Left lobe of liver (tissue), 2 donors: ENCODE results near the gene PCGF3. TPM values are rescaled to one million over a fixed set of nuclear protein-coding genes. Genes with fewer than 3 reads are reported as not detected.
"Not testable (repeated sequence)": the region's sequence is repeated elsewhere in the genome, so short reads cannot be mapped to it uniquely, and the experiment has no call there.

Source experiments
- ATAC-seq: fragments of 200-7000 bp; cut with Tn5 transposase; one replicate; pipeline ENCODE4 v1.9.1; 2020; ENCODE audit warnings: mild to moderate bottlenecking, moderate library complexity
- DNase-seq: peaks from one replicate; pipeline ENCODE4 v3.0.0-alpha.2; 2020; ENCODE audit warnings: low spot score
- total RNA-seq: library from RNA; stranded (reverse); gene quantifications from one replicate; pipeline ENCODE4 v1.2.1, GENCODE V29; 2021
- donor health status: DM: no; HTN: no; CAD: no; lungs with moderate emphysema.
- donor health status: DM: no; HTN: yes; CAD: no.

The PCGF3 gene
- total RNA-seq, 1 donor from 2014 or later, result 16.6 TPM

DNA sequence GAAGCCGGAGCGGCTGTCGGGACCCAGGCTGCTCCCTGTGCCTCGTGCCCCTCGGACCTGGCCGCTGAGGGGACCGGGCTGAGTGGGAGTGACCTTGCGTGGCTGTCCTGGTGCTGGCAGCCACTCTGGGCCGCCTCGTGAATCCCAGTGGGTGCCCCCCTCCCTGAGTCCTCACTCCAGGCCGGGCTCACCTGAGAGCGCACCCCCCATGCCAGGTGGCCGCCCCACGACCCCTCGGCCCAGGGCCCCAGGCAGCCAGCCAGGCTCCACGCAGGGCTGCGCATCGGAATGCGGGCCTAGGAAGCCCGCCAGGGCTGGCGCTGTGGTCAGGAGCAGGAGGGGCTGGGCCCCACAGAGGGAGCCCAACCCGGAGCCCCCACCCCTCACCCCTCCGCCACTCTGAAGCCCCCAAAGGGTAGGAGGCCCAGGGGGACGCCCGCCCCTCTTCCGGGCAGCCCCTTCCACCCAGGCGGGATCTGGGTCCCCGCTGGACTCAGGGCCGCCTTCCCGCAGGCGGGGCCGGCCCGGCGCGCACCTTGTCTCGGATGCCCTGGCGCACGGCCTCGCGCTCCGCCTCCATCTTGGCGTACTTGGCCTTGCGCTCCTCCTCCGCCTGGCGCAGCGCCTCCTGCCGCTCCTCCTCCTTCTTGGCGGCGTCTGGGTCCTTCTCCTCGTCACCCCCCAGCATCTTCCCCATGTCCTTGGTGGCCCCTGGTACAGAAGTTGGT lies 86.4 kb downstream of the PCGF3 start:
- ATAC-seq (no peak), DNase-seq (no peak)

- DNase-seq (no peak), ATAC-seq (no peak)
These were observed 87.0 kb downstream of the PCGF3 start for GRCh38 chr4:792626-793092.

GRCh38 chr4:793093-793861 lies 87.6 kb downstream of the PCGF3 start:
- ATAC-seq, result no peak

DNA sequence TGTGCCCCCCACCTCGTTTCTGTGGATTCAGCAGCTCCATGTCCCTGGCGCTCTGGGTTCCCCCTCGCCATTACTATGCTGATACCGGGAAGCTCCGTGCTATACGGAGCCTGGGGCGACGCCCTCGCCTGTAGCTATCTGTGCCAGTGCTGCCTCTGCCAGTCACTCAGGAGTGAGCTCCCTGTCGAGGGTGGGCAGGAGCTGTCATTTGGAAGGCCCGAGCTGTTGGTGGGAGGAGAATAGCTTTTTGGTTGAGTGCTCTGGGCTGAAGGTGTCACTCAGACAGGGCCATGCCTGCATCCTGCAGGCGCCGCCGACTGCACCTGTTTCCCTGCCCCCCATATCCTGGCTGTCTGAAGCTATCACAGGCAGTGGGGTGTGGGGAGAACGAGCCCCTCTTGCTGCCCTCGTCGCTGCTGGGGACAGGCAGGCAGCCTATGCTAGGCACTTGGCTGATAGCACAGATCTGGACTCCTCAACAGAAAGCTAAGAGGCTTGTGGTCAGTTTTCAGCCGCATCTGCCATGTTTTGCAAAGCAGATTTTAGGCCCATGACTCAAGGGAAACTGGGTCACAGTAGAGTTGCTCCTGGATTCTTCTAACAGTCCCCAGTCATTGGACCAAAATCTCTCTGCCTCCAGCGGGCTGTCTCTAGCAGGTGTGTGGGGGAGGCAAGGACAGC lies 88.4 kb downstream of the PCGF3 start:
- ATAC-seq (no peak), DNase-seq (no peak)

More at GRCh38 chr4:793093-793861, 87.6 kb downstream of the PCGF3 start:
- no peak for DNase-seq

GRCh38 chr4:794900-795725 lies 89.5 kb downstream of the PCGF3 start:
- DNase-seq (no peak), ATAC-seq (peak; percentile 46)

GRCh38 chr4:795726-796119 lies 90.1 kb downstream of the PCGF3 start:
- no peak for ATAC-seq
- no peak for DNase-seq

- DNase-seq, result no peak
- no peak for ATAC-seq
These were observed 90.6 kb downstream of the PCGF3 start for GRCh38 chr4:796206-796605.

- DNase-seq, result peak; percentile 65
- peak; percentile 90 for ATAC-seq
These were observed 91.4 kb downstream of the PCGF3 start for GRCh38 chr4:797066-797465.

DNA sequence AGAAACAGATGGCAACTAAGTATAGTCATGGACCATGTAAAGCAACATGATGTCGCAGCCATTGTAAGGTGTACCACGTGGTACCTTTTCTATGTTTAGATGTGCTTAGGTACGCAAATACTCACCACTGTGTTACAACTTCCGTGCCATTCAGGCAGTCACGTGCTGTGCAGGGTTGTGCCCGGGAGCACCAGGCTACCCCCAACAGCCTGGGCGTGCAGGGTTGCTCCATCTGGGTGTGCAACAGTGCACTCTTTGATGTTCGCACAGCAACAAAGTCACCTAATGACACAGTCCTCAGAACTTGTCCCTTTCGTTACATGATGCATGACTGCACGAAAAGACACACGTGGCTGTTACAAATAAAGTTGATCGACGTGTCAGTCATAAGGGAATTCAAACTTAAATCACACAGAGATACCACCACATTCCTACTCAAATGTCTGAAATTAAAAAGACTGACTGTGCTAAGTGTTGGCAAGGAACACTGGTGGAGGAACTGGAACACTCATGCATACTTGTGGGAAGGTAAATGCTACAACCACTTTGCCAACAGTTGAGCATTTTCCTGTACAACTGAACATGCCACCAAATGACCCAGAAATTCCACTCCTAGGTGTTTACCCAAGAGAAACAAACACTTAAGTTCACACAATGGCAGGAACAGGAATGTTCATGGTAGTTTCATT lies 95.9 kb downstream of the PCGF3 start:
- DNase-seq (no peak), ATAC-seq (no peak)

DNA sequence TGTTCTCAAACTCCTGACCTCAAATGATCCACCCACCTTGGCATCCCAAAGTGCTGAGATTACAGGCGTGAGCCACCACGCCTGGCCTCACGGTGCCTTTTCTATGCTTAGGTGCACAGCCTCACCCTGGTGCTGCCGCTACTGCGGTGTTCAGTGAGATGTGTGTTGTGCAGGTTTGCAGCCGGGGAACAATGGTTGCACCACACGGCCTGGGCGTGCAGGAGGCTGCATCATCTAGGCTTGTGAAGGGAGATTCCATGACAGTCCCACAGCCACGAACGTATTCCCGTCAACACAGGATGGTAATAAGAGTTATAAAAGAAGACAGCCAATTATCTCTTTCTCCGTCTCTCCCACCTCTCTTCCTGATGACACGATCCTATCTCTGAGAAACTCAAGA lies 98.3 kb downstream of the PCGF3 start:
- DNase-seq (no peak), ATAC-seq (no peak)

DNA sequence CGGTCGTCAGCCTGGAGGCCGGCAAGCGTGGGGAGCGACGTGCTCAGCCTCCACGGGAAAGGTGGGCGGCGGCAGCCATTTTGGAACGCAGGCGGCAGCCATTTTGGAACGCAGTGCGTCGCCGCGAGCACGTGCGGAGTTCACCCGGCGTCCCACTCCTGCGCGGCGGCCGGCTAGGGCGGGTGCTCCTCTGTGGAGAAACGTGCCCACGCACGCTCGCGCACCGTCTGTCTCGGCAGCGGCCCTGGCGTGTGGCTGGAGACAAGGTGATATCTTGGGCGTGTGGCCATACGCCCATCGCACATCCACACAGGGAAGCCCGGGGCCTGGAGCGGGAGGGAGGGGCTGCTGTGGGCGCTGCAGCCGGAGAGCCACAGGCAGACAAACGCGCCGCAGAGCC lies 99.2 kb downstream of the PCGF3 start:
- no peak for ATAC-seq
- DNase-seq, result no peak

DNA sequence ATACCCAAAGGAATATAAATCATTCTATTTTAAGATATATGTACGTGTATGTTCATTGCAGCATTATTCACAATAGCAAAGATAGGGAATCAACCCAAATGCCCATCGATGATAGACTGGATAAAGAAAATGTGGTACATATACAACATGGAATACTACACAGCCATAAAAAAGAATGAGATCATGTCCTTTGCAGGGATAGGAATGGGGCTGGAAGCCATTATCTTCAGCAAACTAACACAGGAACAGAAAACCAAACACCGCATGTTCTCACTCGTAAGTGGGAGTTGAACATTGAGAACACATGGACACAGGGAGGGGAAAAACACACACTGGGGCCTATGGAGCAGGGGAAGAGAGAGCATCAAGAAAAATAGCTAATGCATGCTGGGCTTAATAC lies 101.3 kb downstream of the PCGF3 start:
- ATAC-seq, DNase-seq: not testable (repeated sequence)

- no peak for ATAC-seq
- no peak for DNase-seq
These were observed 102.2 kb downstream of the PCGF3 start for GRCh38 chr4:807792-808191.

GRCh38 chr4:808860-809570 lies 103.4 kb downstream of the PCGF3 start:
- ATAC-seq (no peak), DNase-seq (no peak)

- ATAC-seq (no peak), DNase-seq (no peak)
These were observed 108.3 kb downstream of the PCGF3 start for GRCh38 chr4:813900-814299.

- DNase-seq, result no peak
These were observed 108.7 kb downstream of the PCGF3 start for GRCh38 chr4:814312-814850.

DNA sequence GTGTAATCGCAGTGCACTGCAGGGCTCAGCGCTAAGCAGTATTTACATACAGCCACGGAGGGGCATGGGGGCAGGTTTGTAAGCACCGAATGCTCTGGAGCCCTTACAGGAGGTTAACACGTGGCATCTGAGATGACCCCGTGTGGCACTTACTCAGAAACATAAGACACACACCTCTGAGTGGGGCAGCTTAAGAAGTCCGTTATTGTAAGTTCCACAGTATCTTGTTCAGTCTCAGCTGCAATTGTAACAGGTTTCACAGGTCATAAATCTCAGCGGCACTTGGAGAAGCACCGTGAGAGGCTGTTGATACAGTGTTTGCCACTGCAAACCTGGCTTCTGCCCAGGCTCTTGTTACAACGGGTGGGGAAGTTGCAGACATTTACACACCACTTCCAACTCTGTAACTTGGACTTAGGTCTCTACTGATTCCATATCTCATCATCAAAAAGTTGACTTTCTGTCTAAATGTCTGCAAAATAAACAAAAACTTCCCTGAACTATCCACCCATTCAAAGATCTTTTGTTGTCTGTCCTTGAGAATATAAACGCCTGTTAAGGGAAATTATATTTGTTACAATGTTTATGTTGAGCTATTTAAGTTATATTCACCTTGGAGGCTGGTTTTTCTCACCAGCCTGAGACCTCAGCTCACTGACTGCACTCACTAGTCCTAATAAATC lies 110.0 kb downstream of the PCGF3 start:
- ATAC-seq, result peak; percentile 78
- DNase-seq, result no peak

More at GRCh38 chr4:814312-814850, 108.7 kb downstream of the PCGF3 start:
- no peak for ATAC-seq

DNA sequence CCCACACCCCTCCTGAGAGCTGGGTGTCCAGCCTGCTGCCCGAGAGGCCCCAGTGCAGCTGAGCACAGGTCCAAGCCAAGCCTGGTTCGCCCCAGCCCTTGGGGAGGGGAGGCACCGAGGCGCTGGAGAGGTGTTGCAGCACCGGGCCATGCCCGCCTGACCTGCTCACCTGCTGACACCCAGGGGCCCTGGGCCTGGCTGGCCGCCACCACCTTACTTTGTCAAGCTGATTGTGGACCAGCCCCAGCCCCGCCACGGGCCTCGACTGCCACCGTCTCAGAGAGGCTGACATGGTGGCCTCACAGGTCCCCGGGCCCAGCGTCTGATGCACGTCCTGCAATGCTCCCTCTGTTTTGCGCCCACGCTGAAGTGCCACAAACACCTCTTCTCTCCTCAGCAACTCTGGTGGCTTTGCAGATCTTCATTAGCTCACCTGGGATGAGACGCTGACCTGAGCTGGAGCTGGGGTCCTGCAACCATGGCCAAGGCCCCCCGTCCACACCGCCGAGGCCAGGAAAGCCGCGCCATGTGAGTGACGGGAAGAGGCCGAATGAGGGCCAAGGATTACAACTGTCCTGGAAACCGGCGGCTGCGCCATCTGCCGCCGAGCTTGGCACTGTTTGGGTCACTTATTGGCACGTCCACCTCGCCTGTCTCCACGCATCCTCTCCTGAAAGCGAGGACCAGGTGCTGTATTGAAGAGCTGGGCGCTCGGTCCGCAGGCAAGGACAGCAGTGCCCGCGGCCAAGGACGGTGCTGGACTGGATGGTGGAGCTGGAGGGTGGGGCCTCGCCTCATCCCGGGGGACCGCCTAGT lies 112.7 kb downstream of the PCGF3 start:
- ATAC-seq (no peak), DNase-seq (peak; percentile 39)
